Cerebellar nuclear complex (tissue), 1 donor: ENCODE results near the gene ZNF385C.

Experiments used
- DNase-seq, 2 experiments: peaks; one replicate each; lab custom pipeline; 2025; lab: John Stamatoyannopoulos, UW

ZNF385C gene

DNA sequence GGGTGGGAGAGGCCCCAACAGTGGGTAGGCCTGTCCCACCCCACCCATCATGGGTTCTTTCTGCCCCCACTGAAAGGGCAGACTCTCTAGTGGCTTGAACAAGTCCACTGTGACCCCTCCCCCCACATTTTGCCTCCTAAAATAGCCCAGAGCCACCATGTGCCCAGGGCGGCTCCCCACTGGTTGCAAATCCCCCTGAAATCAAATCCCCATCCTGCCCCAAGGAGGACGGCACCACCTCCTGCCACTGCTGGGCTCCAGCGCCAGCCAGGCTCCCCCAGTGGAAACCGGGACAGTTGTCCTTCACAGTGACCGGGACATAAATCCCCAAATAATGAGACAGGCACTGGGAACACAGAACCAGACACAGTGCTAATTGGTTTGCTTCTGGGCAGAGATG is 20.5 kb downstream of the ZNF385C start:
- no peak for DNase-seq

DNA sequence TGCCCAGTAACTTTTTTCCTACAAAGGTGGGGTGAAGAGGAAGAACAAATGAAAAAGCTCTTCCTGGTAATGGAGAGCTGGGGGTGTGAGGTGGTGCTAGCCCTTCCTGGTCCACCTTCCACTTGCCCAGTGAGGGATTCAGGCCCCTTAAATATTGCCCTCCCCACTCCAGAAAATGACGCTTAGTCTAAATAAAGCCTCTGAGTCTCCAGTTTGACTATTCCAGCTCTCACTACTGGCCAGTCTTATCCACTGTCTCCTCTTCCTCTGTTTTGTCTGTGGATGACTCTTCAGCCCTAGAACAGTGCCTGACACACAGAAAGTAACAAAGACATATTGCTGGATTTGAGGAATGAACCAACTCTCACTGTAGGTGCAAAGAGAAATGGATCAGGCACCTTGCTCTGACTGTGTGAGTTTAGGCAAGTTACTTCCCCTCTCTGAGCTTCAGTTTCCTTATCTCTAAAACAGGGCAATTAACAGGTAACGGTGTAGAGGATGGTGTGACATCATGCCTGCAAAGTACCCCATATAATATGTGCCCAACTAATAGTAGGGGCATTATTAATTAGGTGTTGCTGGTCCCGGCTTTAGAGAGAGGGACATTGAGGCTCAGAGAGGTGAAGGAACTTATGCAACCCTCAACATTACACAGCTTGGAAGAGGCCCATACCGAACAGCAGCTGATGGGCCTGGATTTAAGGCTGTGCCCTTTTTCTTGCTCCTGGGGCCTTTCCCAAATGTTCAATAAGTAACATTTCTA is 21.3 kb downstream of the ZNF385C start:
- no peak for DNase-seq

DNA sequence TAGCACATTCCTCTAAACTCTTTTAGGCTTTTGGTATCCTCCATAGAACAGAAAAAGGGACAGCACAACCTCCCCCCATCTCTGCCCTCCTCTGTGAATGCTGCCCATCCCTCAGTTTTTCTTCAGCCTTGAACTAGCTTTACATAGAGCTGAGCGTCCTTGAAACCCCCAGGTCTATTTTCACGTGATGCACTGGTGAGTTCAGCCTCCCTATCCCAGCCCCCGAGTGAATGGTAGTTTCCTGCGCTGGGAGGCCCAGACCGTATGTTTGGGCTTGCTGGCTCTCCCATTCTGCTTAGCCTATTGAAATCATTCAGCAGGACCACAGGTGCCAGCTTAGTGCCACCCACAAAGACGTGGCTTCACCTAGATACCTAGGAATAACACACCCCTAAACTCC is 22.5 kb downstream of the ZNF385C start:
- no peak for DNase-seq

DNA sequence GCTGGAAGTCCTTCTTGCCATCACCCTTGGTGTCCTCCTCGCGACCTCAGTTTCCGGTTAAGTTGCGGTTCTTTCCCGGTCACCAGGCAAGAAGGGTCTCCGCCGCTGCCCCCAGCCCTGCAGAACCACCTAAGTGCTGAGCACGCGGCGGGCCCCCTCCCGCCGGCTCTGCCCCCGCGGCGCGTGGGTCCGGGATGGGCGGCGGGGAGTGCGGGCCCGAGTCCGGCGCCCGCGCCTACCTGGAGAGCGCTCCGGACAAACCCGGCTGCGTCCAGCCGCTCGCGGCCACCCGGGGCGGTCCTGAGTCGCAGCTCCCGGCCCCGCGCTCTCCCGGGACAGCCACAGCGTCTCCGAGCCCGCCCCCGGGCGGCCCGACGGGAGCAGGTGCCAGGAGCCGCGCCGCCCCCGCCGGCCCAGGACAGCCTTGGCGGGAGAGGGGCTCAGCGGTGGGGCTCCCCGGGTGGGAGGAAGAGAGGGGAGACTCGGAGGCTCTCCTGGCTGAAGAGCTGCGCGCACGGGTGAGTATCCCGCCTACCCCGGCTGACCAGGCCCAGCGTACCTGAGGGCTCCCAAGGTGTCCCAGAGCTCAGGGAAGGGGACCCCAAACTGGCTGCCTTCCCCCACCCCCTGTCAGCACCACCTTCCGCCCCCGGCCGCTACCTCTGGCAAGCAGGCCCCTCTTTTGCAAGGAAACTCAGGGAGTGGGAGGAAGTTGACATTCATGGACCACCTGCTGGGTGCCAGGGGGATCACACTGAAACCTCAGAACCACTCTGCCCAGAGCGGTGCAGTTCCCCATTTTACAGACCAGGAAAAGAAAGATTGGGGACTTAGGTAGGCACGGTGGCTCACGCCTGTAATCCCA is 25.7 kb downstream of the ZNF385C start:
- DNase-seq = no peak

DNA sequence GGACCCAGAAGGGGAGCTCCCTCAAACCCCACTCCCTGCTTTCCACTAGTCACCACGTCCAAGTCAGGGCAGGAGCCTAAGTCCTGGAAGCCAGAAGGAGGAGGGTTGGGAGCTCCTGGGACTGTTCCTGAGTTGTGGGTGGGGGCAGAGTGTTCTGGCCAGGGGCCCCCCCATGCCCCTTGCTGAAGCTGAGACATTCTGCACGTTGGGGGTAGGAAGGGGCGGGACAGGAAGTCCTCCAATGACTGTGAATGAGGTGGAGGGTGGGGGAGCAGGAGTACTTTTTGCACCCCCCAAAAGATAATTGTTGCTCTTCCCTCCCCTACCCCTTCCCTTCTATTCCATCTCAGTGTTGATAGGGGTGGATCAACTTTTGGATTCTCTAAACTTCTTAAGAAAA is 26.5 kb downstream of the ZNF385C start:
- DNase-seq = no peak

DNA sequence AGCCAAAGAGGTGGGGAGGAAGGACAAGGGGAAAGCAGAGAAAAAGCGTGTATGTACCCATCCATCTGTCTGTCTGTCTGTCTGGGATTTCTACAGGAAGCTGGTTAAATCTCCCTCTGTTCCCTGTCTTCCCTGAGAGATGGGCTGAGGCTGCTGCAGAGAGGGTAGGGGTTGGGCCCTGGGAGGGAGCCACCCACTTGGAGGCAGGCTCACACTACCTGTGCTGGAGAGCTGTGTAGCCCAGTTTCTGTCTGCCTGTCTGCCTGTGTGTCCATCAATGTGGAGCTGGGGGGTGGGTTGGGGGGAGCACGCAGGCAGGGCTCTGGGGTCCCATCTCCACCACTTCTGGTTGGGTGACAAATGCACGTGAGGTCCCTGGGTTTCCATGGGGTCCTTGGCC is 29.3 kb downstream of the ZNF385C start:
- DNase-seq = no peak

DNA sequence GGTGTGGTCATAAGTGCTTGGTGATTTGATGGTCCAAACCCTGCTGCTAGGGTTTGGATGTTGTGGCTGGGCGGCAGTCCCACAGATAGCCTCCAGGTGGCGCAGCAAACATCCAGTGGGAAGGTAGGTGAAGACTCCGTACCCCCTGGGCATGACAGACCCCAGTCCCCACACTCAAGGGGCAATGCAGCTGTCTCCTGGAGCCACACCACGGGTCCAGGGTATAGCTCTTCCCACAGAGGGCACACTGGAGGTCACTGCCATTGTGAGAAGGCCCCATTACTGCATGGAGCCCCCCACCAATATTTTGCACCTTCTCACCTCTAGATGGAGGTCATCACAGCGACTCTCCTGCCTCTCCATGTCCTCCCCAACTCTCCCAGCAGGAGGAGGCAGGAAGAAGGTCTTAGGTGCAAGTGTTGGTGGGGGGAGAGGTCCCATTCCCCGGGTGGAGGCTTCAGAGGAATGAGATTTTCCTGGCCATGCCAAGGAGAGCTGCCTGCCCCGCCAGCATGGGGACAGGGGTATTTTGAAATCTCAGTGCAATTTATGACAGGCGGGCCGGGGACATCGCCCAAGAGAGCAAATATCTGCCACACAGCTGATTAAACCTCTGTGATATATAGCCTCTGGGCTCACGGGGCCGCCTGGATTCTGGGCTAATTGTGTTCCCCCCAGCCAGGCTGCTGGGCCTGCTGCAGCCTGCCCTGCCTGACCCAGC is 30.7 kb downstream of the ZNF385C start:
- DNase-seq = no peak

DNA sequence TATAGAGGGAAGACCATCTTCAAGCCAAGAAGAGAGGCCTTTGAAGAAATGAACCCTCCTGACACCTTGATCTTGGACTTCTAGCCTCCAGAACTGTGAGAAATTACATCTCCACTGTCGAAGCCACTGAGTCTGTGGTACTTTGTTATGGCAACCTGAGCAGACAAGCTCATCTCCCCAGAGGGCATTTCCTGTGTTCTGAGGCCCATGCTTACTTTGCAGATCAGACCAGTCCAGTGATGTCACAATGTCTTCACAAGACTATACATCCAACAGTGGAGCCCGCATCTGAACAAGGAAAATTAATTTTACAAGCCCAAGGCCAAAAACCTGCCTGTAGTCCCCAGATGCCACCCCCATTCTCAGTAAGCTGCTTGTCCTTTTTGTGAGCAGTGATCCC is 33.1 kb downstream of the ZNF385C start:
- no peak for DNase-seq

DNA sequence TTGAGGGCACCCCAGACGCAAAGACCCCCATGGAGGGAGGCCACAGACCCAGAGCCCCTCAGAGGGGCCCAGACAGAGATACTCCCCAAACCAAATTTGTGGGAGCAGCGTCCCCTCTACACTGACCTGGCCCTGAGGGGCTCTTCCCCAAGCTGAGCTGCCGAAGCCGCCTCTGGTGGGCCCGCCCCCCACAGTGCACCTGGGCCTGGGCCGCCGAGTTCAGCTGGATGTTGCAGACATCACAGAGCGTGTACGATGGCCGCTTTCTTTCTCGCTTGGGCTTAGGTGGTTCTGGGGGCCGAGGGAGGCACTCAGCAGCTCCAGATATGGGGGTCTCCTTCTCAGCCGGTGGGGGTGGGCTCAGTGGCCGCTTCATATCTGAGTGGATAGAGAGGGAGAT is 35.6 kb downstream of the ZNF385C start:
- DNase-seq = no peak

DNA sequence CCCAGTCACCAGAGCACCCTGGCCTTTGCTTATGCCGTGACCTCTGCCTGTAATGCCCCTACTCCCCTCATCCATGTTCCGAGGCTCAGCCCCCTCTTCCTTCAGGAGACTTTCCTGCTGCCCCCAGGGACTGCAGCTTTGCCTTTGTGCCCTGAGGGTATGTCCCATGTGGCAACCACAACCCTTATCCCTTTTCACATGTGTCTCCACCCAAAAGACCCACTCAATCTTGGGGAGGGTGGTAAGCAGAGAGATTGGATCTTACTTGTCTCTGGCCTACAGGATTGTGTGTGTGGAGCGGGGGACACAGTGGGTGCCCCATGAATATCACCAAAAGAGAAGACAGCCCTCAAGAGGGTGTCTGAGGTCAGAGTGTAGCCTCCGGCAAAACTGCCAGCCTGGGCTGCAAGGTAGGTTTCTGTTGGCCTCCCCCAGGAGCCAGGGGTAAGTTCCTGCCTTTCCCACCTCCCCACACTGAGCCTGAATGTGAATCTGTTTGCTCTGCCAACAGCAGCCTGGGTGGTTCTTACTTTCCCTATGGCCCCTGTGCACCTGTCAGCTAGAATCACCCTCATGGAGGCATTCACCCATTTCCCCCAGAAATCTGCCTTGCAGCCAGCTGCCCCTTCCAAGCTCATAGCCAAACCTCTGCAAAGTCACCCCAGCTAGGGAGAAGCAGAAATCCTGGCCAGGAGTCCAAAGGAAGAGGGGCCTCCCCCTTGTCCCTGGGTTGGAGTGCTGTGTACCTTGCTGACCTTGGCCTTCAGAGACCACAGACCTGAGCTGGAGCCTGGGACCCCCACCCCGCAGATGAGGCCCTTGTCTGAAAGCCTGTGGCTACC is 36.4 kb downstream of the ZNF385C start:
- no peak for DNase-seq

DNA sequence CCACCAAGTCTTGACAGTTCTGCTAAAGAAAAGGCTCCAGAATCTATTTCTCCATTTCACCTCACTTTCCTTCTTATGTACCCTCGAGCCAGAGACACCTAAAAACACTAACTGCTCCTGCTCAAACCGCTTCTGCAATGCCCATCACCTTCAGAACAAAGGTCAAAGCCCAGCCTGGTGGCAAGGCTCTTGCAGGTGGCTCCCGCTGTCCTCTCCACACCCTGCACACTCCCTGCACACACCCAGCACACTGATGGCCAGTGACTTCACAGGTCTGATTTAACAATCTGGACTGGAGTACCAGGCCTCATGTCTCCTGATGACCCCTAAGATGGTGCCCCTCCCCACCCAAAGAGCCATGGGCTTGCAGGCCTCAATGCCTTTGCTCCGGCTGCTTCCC is 38.0 kb downstream of the ZNF385C start:
- no peak for DNase-seq

DNA sequence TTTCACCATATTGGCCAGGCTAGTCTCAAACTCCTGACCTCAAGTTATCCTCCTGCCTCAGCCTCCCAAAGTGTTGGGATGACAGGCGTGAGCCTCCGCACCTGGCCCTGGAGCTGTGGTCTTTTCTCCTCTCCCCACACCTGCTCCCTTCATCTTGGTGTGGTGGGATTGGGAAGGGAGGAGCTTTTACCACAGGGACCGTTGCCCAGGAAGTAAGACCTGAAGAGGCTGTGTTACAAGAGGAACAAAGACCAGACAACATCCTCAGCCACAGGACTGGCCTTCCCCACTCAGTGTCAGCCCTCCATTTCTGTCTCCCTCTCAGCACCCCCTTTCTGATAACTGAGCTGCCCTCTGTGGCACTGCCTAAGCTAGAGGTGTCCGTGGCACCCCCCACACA is 38.5 kb downstream of the ZNF385C start:
- no peak for DNase-seq

DNA sequence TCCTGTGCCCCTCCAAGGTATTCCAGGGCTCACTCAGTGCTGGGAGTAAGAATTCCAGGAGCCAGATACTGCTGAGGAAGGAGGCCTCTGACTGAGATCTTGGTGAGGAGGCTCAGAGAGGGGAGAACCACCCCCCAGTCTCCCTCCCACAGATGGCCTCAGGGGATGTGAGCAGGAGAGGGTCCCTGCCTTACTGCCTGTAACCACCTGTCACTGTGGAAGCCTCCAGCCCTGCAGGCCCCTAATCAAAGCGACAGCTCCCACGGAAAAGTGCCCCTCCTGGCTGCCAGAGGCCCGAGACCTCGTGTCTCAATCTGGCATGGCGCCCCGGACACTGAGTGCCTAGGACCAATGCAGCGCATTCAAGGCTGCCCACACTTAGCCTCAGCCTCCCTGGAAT is 40.2 kb downstream of the ZNF385C start:
- no peak for DNase-seq

DNA sequence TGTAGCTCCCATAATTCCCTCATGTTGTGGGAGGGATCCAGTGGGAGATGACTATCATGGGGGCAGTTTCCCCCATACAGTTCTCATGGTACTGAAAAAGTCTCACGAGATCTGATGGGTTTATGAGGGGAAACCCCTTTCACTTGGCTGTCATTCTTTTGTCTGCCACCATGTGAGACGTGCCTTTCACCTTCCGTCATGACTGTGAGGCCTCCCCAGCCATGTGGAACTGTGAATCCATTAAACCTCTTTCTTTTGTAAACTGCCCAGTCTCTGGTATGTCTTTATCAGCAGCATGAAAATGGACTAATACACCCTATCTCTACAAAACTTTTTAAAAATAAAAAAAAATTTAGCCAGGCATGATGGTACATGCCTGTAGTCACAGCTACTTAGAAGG is 41.6 kb downstream of the ZNF385C start:
- DNase-seq = no peak

DNA sequence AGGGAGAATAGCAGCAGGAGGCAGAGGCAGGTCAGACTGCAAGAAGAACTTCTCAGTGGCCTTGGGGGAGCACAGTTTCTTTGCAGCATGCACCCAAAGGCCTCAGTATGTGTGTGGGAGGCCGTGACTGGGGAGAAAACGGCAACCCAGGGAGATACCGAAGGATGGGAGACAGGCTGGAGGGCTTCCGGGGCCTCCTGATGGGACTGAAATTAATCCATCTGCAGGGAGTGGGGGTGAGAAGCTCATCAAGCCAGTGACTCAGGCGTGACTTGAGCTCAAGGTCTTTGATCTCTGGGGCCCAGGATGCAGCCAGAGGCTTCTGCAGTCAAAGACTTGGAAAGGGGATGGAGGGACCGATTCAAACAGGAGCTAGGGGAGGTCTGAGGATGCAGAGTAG is 42.8 kb downstream of the ZNF385C start:
- DNase-seq = no peak

DNA sequence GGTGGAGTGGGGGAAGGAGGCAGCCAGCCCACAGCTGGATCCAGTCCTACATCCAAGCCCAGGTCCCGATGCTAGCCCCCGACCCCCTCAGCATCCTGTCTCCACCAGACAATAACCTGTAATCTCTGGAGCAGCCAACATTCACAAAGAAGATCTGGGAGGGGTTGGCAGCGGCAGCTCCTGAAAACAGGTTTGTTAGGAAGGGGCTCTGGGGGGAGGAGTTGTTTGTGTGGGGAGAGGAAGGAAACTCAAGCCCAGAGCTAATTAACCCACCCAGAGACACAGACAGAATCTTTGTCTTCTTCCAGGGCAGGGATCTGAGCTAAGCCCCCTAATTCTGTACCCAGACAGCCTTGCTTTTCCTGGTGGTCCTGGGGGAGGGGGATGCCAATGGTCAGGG is 43.2 kb downstream of the ZNF385C start:
- no peak for DNase-seq

DNA sequence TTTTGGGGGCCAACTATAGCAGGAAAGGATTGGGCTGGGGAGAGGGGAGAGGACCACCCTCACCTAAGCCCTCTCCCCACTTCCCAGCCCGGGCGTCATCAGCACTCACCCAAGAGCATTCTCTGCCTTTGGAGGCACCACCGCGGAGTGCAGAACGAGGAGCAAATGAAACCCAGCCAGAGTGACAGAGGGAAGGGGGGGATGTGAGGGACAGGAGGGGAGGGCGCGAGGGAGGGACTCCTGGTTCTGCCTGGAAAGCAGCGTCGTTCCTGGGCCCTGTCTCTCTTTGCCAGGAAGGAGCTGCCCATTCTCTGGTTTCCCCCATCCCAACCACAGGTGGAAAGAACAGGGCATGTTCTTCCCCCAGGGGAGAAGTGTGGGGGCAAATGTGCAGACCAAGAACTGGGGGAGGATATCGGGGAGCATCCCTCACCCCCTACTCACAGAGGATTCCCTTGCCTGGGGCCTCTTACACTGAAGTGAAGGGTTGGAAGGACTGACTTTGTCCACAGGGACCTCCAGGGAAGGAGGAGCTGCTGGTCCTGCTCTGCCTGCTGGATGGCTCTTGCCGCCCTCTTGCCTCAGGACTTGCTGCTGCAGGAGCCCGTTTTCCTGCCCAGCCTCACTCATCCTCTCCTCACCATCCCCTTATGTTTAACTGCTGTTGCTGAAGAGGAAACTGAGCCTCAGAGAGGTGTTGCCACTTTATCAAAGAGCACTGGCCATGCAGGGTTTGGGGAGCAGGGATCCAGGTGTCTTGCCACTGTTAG is 44.4 kb downstream of the ZNF385C start:
- DNase-seq = no peak

DNA sequence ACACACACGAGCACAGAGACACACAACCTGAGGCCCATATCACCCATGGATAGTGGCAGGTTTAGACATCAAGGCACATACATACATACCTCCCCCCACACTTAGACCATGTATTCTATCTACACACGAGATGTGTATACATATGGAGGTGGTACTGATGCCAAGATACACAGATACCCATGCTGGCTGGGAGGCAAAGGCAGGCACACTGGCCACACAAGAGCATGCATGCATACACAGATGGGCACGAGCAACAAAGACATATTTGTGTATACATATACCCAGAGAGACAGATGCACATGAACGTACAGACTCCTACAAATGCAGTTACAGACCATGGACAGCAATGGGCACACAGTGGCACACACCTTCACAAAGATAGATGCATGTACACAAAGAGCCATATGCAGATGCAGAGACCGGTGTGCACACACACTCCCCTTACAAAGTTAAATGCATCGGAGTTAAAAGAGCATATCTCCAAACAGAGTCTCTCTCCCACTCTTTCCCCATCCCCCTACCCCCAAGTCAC is 45.9 kb downstream of the ZNF385C start:
- no peak for DNase-seq

DNA sequence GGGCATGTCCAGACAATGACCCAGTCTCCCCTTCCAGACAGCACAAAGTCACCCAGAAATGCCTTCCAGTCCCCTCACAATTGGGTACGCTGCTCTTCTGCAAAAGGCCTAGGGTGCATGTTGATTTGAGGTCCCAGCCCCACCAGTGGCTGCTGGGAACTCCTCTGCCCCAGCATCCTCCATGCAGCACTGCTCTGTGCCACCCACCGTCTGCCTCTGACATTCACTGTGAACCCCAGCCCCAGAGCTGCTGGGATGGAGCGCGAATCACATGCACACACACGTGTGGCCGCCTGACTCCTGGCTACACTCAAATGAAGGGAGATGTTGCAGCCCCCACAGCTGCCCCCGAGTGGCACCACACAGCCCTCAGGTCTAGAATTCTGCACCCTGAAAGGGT is 46.6 kb downstream of the ZNF385C start:
- DNase-seq = no peak

DNA sequence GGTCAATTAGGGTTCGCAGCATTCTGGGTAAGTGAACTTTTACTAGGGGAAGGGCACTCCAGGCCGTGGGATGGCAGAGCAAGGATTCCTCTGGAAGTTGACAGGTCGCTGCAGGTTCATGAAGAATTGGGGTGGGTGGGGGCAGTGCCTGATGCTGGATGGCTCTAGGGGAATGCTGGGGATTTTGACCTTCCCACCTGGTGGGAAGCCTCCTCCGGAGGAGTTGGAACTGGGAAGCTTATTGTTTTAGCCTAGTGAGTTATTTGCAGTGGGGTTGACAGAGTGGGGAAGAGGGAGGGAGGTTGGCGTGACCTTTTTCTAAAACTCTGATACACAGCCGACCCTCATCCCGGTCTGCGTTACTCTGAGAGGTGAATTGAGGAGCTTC is 47.3 kb downstream of the ZNF385C start:
- DNase-seq = no peak
